ENCODE data around the gene OR52E4.

OR52E4 gene

GRCh38 chr11:5929571-5930368 is 49.3 kb downstream of the OR52E4 start:
- no peak for DNase-seq

GRCh38 chr11:5930614-5931013 is 50.2 kb downstream of the OR52E4 start:
- DNase-seq = no peak

- no peak for DNase-seq
These were observed 50.6 kb downstream of the OR52E4 start for GRCh38 chr11:5931061-5931460.

GRCh38 chr11:5932671-5933070 is 52.2 kb downstream of the OR52E4 start:
- no peak for DNase-seq

GRCh38 chr11:5933116-5933515 is 52.7 kb downstream of the OR52E4 start:
- DNase-seq = no peak

Data from CD4-positive, alpha-beta T cell treated with Interleukin-6 for 4 hours (primary cell).